NCI-H345 (cell line): Measurements from ENCODE around the gene NMNAT2.
A peak's percentile ranks its signal among the peaks of the same experiment; 100 is the strongest.

ENCODE experiments used
- DNase-seq: peaks from one replicate; lab custom pipeline; 2025; lab: John Stamatoyannopoulos, UW

The NMNAT2 gene

GRCh38 chr1:183365093-183365492 lies 53.1 kb downstream of the NMNAT2 start:
- DNase-seq, result no peak

GRCh38 chr1:183363972-183364371 lies 54.2 kb downstream of the NMNAT2 start:
- no peak for DNase-seq

- no peak for DNase-seq
These were observed 57.1 kb downstream of the NMNAT2 start for GRCh38 chr1:183361081-183361480.

- no peak for DNase-seq
These were observed 57.7 kb downstream of the NMNAT2 start for GRCh38 chr1:183360473-183360872.

- DNase-seq, result no peak
These were observed 61.5 kb downstream of the NMNAT2 start for GRCh38 chr1:183356534-183357182.

GRCh38 chr1:183355797-183356196 lies 62.4 kb downstream of the NMNAT2 start:
- no peak for DNase-seq

GRCh38 chr1:183355181-183355580 lies 63.0 kb downstream of the NMNAT2 start:
- DNase-seq, result no peak

- DNase-seq, result peak; percentile 3
These were observed 64.6 kb downstream of the NMNAT2 start for GRCh38 chr1:183353597-183353996.

- DNase-seq, result peak; percentile 45
These were observed 68.9 kb downstream of the NMNAT2 start for GRCh38 chr1:183349201-183349711.

- no peak for DNase-seq
These were observed 71.9 kb downstream of the NMNAT2 start for GRCh38 chr1:183346276-183346732.

- DNase-seq, result no peak
These were observed 78.5 kb downstream of the NMNAT2 start for GRCh38 chr1:183339556-183340167.

- DNase-seq, result peak; percentile 26
These were observed 87.0 kb downstream of the NMNAT2 start for GRCh38 chr1:183331091-183331742.

GRCh38 chr1:183330335-183330734 lies 87.8 kb downstream of the NMNAT2 start:
- peak; percentile 59 for DNase-seq

- no peak for DNase-seq
These were observed 89.8 kb downstream of the NMNAT2 start for GRCh38 chr1:183328371-183328770.

- no peak for DNase-seq
These were observed 90.5 kb downstream of the NMNAT2 start for GRCh38 chr1:183327434-183328290.

- DNase-seq, result no peak
These were observed 94.1 kb downstream of the NMNAT2 start for GRCh38 chr1:183323849-183324683.

GRCh38 chr1:183319606-183320005 lies 98.6 kb downstream of the NMNAT2 start:
- no peak for DNase-seq

GRCh38 chr1:183319051-183319450 lies 99.1 kb downstream of the NMNAT2 start:
- DNase-seq, result no peak

GRCh38 chr1:183318433-183318832 lies 99.7 kb downstream of the NMNAT2 start:
- no peak for DNase-seq

GRCh38 chr1:183315991-183316758 lies 102.0 kb downstream of the NMNAT2 start:
- DNase-seq, result no peak
